SK-MEL-5 (cell line): ENCODE data around the gene MIPEP. TPM values are rescaled to one million over a fixed set of nuclear protein-coding genes. Genes with fewer than 3 reads are reported as not detected.
A peak's percentile ranks its signal among the peaks of the same experiment; 100 is the strongest.
"Not testable (repeated sequence)": the region's sequence is repeated elsewhere in the genome, so short reads cannot be mapped to it uniquely, and the experiment has no call there.

Experiments
- DNase-seq: peaks from one replicate; pipeline ENCODE4 v3.0.0-alpha.2; 2016; ENCODE audit warnings: low read depth, low spot score
- in situ Hi-C: cut with HindIII; loops from 2 replicates; pipeline ENCODE4 v1.10.0; 2016; ENCODE audit warnings: low sequenced_read_pairs, high pct_unique_total_duplicates, low pct_unique_long_range_greater_than_20kb
- total RNA-seq: library from RNA; depleted of rRNA; stranded (reverse); fragments of >200 nt; shearing (Covaris generic); gene quantifications from 2 replicates; pipeline ENCODE4 v1.2.3, GENCODE V29; 2014

The MIPEP gene
- total RNA-seq, 1 experiment from 2014 or later, result 62.1 TPM

DNA sequence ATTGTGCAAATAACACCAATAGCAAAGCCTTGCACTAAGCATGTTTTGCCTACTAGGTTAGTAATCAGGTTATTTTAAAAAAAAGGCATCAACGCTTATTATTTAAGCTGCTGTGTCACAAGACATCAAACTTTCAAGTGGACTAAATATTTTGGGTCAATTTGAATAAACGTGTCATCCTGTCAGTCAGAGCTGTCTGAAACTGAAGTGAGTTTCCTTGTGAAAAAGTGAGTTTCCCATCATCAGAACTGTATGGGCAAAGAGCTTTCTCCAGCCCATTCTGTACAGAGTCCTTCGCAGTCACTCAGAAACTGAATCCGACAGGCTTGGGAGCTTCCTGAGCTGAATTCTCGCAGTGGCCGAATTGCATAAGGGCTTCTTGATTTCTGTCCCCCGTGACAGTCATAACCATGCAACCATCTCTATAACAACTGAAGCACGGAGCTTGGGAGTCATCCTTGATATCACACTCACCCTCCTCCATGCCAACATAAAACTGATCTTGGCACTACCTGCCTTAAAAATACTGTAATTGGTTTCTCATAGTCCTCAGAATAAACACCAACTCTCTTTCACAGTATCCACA is 139.8 kb downstream of the MIPEP start:
- DNase-seq, result peak; percentile 23
- in situ Hi-C loops, result no loop called here

DNA sequence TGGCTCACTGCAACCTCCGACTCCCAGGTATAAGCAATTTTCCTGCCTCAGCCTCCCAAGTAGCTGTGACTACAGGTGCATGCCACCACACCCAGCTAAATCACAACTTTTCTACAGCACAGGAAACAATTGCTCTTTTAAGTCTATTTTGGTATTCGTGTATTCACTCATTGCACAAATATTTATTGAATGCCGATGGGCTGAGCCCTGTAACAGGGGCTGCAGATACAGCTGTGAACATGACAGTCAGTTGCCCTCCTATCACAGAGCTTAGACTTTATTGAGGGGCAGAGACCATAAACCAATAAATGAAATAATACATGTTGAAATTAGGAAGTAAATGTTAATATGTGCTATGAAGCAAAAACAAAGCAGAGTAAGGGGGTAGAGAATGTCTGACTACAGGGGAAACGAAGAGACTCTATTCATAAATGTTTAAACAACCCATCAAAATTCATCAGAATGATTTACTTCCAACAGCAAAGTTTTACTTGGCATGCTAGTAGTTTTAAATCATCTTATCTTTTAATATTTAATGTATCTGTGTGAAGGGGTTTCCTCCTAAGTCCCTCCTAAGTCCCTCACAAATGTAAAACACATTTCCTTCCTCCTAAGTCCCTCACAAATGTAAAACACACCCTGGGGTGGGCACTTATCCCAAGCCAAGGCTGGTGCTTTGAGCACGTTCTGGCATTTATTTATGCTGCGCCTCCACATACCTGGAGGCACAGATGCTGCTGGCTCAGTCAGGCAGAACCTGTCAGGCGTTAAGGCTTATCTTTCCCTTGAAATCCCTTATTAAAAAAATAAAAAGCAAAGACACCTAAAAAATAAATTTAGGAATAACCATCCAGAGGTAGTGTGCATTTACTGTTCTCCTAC is 140.8 kb downstream of the MIPEP start:
- DNase-seq, result no peak
- in situ Hi-C loops, result no loop called here

DNA sequence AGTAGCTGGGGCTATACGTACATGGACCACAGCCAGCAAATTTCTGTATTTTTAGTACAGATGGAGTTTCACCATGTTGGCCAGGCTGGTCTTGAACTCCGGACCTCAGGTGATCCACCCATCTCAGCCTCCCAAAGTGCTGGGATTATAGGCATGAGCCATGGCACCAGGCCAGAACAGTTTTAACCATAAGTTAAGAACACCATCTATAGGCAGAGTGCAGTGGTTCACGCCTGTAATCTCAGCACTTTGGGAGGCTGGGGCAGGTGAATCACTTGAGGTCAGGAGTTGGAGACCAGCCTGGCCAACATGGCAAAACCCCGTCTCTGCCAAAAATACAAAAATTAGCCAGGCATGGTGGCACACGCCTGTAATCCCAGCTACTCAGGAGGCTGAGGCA is 143.1 kb downstream of the MIPEP start:
- DNase-seq, in situ Hi-C loops: not testable (repeated sequence)

DNA sequence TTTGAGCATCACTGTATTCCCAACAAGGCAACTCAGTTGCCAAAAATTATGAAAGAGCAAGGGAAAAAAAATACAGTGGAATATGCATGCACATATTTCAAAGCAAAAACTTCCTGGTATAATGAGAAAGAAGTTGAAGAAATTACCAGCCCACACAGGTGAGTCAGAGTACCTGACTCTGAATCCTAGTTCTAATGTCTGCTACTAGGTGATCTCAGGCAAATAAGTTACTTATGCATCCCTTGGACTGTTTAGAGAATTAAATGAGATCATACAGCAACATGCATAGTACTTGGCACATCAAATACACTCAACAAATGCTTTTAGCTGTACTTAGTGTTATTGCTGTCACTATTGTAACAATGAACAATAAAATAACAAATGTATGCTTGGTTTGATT is 144.9 kb downstream of the MIPEP start:
- no peak for DNase-seq
- in situ Hi-C loops, result no loop called here

DNA sequence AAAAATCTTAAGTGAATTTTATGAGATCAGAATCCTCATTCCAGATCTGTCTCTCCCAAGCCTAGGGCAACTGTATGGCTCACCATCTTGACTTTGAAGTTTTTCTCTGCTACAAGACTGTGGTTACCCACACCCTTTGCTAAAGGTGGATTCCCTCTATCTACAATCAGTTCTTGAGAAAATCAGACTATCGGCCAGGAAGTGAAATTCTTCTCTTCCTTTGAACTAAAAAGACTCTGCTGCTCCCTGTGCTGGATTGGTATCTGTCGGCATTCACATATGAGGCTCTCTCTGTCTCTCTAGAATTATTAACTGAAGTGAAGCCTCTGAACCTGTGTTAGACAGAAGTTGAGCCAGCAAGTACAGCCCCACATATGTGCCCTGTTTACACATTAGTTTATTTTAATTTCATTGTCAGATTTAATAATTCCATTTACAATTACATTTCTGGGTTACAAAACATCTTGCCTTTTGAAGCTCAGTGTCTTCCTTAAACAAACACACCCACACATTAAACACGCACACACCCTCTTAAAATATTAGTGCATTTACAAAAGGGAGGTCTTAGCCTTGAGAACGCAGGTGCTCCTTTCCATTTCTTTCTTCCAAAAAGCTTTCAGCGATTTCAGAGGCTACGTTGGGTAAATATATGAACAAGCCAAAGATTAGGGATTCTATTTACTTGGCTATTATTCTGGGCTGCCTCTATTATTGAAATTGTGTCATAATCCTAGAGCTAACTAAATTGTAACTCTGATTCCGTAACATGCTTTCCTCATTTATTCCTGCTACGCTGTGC is 145.7 kb downstream of the MIPEP start:
- in situ Hi-C loops, result no loop called here
- no peak for DNase-seq

DNA sequence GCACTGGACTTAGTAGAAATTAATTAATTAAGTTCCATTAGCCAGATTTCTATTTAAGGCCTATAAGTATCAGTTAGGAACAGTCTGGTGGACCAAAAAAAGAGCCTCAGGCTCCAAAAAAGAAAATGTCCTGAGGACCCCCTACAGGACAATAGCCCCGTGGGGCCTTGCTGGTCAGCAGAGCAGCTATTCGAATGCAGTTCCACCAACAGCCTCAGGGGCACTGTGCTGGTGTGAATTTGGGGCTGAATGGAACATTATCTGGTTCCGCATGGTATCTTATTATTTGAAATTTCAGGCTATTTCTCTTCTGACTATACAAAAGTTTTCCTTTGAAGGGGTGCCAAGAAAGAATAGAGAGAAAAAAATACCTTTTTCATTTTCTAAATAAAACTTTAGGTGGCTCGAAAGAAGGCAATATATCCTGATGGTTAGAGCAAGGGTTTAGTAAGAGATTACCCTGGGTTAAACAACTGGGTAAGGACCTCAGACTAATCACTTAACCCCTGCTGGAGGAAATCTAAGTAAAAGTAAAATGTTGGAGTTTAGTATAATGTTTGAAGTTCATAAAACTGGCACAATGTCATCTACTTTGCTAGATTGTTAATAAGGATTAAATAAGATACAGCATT is 147.2 kb downstream of the MIPEP start:
- peak; percentile 50 for DNase-seq
- in situ Hi-C loops, result no loop called here

DNA sequence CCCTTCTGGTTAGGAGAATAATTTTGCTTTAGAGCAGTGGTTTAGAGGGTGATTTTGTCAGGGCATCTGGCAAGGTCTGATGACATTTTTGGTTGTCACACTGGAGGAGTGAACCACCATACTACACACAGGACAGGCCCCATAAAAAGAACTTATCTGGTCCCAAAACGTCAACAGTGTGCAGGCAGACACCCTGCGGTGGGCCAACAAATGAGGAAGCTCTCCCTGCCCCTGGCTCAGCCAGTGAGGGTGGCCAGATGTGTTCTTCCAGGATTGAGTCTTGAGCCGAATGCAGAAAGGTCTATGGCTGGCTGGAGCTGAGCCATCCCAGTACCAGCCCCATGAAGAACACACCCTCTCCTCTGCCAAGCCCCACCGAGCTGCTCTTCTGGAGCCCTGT is 149.2 kb downstream of the MIPEP start:
- in situ Hi-C loops, result no loop called here
- no peak for DNase-seq

DNA sequence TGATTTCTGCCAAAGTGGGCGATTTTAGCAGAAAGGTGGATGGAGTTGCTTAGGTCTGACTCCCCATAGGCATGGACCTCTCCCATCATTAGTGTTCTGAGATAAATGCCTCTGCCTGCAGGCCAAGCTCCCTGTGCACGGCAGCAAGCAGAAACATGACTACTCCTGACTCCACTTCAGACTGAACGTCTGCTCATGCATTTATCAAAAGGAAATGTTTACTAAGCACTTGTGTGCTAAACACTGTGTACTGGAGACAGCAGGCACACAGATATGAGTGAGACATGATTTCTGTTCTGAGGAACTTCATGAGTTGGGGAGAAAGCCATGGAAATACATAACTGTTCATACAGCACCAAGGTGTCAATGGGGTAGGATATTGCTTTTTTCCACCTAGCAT is 149.6 kb downstream of the MIPEP start:
- in situ Hi-C loops, result no loop called here
- no peak for DNase-seq

DNA sequence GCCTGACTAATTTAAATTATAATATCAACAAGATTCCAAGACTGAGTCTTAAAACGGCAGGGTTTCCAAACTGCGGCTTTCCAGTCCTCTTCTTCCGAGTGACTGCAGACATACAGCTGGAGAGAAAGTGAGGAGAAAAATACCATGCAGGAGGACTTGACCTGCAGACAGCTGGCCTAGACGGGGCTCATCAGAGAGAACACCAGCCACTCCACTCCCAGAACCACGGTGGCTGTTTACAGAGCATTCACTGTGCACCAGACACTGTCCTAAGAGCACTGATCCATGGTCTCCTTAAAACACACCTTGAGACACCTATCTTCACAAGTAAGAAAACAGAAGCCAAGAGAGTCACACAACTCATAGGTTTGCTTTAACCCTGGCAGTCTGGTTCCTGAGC is 152.7 kb downstream of the MIPEP start:
- in situ Hi-C loops, result no loop called here
- DNase-seq, result no peak

DNA sequence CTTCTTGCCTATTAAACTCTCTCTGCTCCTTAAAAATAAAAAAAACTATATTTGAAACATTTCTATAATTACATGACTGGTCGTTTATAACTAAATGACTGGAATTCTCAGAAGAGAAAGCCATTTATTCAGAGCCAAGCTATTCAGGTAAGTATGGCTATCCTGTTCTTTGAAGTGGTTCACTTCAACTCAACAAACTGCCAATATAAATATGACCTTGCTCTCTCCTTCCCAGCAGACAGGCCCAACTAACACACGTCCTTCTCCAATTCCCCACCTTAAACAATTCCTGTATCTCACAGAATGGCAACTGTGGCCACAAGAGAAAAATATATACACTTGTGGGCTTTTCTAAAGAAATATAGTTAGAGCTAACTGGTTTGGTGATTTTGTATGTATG is 153.9 kb downstream of the MIPEP start:
- in situ Hi-C loops, result no loop called here
- no peak for DNase-seq

DNA sequence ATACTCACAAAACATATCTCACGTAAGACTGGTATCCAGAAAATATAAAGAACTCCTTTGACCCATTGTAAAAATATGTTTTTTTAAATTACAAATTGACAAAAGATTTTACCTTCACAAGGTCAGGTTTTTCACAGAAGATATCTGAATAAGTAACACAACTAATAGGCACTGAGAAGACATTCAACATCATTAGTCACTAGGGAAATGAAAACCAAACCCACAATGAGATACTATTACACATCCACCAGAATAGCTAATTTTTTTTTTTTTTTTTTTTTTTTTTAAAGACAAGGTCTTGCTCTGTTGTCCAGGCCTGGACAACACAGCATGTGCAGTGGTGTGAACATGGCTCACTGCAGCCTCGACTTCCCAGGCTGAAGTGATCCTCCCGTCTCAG is 157.5 kb downstream of the MIPEP start:
- DNase-seq, result no peak
- in situ Hi-C loops, result no loop called here

DNA sequence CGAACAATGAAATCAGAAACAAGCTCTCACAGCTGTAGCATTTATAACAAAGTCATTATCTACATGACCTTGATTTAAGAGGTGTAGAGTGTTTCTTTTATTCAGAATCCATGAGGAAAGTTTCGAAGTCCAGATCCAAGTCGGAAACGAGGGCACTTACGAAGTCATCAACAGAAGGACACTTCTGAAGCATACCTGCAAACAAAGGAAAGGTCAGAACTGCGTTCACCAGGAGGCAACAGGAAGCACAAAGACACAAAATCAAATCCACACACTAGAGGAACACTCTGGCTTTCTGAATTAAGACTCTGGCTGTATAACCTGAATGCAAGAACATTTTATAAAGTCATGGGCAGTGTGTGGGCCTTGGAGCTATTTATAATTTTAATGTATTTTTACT is 158.9 kb downstream of the MIPEP start:
- in situ Hi-C loops, result no loop called here
- DNase-seq, result no peak

DNA sequence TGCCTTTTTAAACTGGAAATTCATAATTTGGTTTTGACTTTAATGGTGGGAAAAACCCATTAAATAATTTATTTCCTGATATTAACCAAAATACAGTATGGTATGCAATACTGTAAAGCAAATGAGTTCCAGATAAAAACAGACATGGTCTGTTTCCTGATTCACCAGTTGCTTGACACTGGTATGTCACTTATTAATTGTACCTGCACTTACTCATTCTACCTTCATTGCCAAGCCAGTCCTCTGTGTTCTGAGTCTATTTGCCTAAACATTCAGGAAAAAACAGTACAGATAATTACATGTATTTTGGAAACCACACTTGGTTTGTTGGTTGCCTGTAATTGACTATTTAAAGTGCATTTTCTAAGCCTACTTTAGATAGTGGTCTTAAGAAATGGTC is 159.7 kb downstream of the MIPEP start:
- in situ Hi-C loops, result no loop called here
- no peak for DNase-seq

DNA sequence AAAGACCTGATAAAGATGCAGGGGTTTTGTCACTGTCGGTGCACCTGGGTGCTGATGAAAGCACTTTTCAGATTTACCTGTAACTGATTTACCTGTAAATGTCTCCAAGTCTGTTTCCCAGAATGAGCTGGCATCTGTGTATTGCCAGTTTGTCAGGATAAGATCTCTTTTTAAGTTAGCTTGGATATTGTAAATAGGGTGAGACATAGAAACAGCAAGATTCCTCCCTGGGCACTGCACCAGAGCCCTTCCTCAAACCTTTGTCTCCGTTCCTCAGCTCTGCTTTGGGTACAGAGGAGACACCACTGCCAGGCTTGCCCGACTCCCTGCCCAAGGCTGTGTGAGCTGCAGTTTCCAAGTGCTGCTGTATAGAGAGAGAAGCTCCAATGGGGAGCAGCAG is 160.4 kb downstream of the MIPEP start:
- DNase-seq, result no peak
- in situ Hi-C loops, result no loop called here

DNA sequence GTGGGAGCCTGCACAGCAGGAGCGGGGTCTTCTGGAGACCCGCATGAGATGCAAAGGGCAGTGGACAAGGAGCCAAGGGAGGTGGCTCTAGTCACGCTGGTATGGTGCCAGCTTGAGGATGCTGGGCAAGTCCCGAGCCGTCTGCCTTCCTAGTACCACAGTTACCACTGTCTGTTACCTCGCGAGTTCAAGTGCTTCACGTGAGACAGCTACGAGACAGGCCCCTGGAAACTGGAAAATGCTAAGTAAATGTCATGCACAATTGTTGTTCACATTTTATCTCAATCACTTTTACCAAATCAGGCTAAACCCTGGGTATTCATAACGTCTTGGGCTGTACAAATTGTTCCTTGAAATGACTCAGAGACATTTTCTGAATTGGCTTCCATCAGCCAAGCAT is 163.3 kb downstream of the MIPEP start:
- in situ Hi-C loops, result no loop called here

DNA sequence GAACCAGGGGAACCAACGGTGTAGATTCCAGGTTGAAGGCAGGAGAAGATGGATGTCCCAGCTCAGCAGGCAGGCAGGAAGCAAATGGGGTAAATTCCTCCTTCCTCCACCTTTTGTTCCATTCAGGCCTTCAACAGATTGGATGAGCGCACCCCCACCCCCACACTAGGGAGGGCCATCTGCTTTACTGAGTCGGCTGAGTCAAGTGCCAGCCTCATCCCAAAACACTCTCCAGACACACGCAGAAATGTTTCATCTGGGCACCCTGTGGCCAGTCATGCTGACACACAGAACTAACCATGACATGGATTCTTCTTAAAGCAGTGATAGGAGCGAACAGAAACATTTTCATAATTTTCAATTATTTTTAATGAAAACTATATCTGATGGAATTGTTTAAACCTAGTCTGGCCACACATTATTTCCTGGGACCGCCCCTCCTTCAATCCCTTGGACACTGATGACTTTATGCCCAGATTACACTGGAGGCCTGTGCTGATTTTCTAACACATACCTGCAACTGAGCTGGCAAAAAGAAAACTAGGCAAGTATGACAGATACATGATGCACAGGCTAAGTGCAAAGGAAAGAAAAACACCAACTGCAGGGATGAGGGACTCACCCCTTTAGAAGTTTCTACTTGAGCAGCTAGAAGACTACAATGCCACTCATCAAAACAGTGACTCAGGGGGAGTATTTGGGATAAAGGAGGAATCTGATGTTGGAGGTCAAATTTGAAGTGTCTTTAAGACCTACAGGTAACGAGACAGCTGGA is 164.8 kb downstream of the MIPEP start:
- in situ Hi-C loops, result no loop called here
- no peak for DNase-seq

More for the DNA sequence above, 163.3 kb downstream of the MIPEP start:
- DNase-seq, result no peak

DNA sequence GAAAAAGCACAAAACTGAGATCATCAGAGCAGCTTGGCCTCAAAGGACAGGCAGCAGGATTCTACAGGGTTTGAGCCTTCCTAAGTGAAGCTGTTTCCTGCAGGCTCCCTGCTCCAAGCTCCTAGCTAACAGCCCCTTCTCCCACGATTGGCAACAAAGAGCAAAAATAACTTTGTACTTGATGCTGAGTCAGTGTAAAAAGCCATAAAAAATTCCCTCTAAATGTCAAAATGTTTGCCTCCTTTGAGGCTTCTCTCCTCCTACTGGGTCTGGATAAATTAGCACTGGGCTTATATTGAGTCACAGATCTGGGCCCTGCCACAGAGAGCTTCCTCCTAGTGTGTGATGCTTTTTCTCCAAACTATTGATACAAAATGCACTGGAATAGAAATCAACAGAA is 165.7 kb downstream of the MIPEP start:
- DNase-seq, result peak; percentile 13
- in situ Hi-C loops, result no loop called here
